Measurements from ENCODE around the gene BID.
"Not testable (repeated sequence)": the region's sequence is repeated elsewhere in the genome, so short reads cannot be mapped to it uniquely, and the experiment has no call there.

The BID gene

GRCh38 chr22:17764036-17764435 is 10.2 kb downstream of the BID start:
- no peak for TF ChIP-seq CTCF (IDR thresholded peaks at IDR 0.05; ENCODE audit: control insufficient read depth, insufficient read depth, low read depth, low read length, missing control alignments)
- H3K4me3 ChIP-seq (ENCODE audit: control insufficient read depth, low read depth, low read length), result no peak overlapping the region
- DNase-seq (ENCODE audit: low read depth), result no peak

GRCh38 chr22:17763442-17763841 is 10.8 kb downstream of the BID start:
- DNase-seq (ENCODE audit: low read depth); H3K4me3 ChIP-seq (ENCODE audit: control insufficient read depth, low read depth, low read length): not testable (repeated sequence)

- H3K4me3 ChIP-seq (ENCODE audit: control insufficient read depth, low read depth, low read length), result no peak overlapping the region
- DNase-seq (ENCODE audit: low read depth), result no peak
- no peak for TF ChIP-seq CTCF (IDR thresholded peaks at IDR 0.05; ENCODE audit: control insufficient read depth, insufficient read depth, low read depth, low read length, missing control alignments)
Measured at GRCh38 chr22:17761138-17761488, 13.2 kb downstream of the BID start.

- DNase-seq (ENCODE audit: low read depth), result no peak
- peak; percentile 18 for TF ChIP-seq CTCF (IDR thresholded peaks at IDR 0.05; ENCODE audit: control insufficient read depth, insufficient read depth, low read depth, low read length, missing control alignments)
- no peak overlapping the region for H3K4me3 ChIP-seq (ENCODE audit: control insufficient read depth, low read depth, low read length)
Measured at GRCh38 chr22:17754233-17754925, 19.9 kb downstream of the BID start.

- no peak overlapping the region for H3K4me3 ChIP-seq (ENCODE audit: control insufficient read depth, low read depth, low read length)
- no peak for DNase-seq (ENCODE audit: low read depth)
- TF ChIP-seq CTCF (IDR thresholded peaks at IDR 0.05; ENCODE audit: control insufficient read depth, insufficient read depth, low read depth, low read length, missing control alignments), result no peak
Measured at GRCh38 chr22:17753401-17753989, 20.8 kb downstream of the BID start.

GRCh38 chr22:17751596-17751995 is 22.7 kb downstream of the BID start:
- TF ChIP-seq CTCF (IDR thresholded peaks at IDR 0.05; ENCODE audit: control insufficient read depth, insufficient read depth, low read depth, low read length, missing control alignments), result no peak
- DNase-seq (ENCODE audit: low read depth), result no peak

GRCh38 chr22:17749605-17750395 is 24.5 kb downstream of the BID start:
- no peak for TF ChIP-seq CTCF (IDR thresholded peaks at IDR 0.05; ENCODE audit: control insufficient read depth, insufficient read depth, low read depth, low read length, missing control alignments)
- H3K4me3 ChIP-seq (ENCODE audit: control insufficient read depth, low read depth, low read length), result no peak overlapping the region
- DNase-seq (ENCODE audit: low read depth), result no peak

More at GRCh38 chr22:17751596-17751995, 22.7 kb downstream of the BID start:
- no peak overlapping the region for H3K4me3 ChIP-seq (ENCODE audit: control insufficient read depth, low read depth, low read length)
